NCI-H1417 treated with DMSO at 0.1 percent for 48 hours (cell line): Measurements from ENCODE around the gene ASCC1.

Source experiments
- DNase-seq: peaks from one replicate; lab custom pipeline; 2025; lab: John Stamatoyannopoulos, UW

The ASCC1 gene

GRCh38 chr10:72065439-72066025 is 150.5 kb downstream of the ASCC1 start:
- DNase-seq, result no peak

GRCh38 chr10:72063703-72064391 is 152.2 kb downstream of the ASCC1 start:
- DNase-seq, result no peak

DNA sequence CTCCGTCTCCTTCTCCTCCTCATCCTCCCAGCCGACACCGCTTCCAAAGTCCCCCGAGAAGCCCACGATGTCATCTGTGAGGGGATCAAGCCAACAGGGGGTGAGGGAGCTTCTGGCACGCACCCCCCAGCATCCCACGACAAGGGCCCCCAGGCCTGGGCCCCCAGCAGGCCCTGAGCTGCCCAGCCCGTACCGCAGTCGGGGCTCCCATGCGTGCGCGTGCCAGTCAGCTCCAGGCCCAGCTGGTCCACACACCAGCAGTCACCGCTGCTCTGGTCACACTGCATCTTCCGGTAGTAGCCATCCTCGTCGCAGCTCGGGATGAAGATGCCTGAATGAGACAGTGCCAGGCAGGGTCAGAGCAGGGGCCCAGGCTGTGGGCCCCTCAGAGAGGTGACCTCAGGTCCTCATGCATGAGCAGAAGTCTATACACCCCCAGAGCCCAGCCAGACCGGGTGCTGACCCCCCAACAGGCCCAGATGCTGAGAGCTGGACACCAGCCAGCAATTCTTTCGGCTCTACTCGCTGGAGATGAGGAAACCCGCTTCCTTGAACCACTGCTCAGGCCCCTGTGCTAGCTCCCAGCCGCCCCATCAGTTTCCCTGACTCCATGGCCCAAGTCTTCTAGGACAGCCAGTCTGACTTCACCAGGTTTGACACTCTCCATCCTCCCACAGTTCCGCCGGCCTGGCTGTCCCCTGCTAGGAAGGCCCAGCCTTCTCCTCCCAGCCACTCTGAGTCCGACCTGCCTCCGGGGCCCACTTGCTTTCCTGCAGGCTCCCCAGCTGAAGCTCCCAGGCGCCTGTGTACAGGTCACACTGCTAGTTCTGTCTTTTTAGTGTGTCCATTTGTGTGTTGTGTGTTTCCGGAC is 153.0 kb downstream of the ASCC1 start:
- no peak for DNase-seq

- DNase-seq, result no peak
These were observed 153.7 kb downstream of the ASCC1 start for GRCh38 chr10:72062382-72062781.

GRCh38 chr10:72061930-72062329 is 154.1 kb downstream of the ASCC1 start:
- DNase-seq, result no peak

DNA sequence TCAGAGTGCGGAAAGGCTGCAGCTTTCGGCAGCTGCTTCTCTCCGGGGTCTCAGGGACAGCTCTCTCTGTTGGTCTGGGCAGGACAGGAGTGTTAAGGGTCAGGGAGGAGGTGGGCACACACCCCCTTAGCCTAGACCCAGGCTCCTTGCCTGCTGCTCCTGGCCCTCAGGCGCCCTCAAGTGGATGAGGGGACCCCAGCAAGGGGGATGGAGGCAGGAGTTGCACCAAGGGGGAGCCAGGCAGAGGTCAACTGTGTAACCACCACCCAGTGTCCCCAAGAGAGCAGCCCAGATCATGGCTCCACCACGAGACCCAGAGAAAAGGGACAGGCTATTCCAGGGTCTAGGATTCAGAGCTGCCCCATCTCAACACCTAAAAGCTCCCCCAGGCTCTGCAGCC is 154.6 kb downstream of the ASCC1 start:
- no peak for DNase-seq

DNA sequence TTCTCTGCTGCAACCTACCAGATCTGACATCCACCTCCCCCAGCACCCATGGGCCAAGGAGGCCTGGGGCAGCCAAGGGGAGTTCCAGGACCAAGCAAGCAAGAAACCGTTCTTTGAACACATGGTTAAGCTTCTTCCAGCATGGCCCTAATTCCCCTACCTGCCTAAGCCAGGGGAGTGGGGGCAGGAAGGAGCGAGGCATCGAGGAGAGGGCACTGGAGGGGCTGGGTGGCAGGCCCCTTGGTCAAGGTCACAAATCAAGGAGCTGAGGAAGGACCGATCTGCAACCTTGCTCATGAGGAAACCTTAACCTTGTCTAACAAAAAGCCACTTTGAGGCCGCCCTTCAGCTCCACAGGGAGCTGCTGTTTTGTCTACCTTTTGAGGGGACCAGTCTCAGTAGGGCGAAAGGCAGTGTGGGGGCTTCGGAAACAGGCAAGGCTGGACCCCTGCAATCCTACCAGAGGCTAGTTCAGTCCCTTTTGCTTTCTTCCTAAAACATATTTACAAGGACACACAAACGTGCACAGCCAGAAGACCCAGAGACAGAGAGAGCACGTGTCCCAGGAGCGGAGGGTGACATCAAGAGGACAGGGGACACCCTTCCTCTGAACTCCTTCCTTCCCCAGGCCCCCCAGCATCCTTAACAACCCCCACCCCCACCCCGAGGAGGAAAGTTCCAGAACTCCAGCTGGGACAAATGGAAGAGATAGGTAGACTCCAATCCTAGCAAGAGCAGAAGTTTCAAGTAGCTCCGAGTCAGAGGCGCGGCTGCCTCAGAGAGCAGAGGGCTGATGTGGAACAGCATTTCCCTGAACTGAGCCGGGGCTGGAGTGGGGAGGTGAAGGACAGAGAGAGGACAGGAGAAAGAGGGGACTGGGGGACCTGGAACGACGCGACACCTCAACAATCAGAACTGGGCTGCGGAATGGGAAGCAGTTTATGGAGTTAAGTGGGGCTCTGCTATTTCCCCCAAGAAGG is 155.9 kb downstream of the ASCC1 start:
- DNase-seq, result no peak

GRCh38 chr10:72058989-72059842 is 156.9 kb downstream of the ASCC1 start:
- DNase-seq, result no peak

- no peak for DNase-seq
These were observed 157.7 kb downstream of the ASCC1 start for GRCh38 chr10:72058347-72058898.

- no peak for DNase-seq
These were observed 158.9 kb downstream of the ASCC1 start for GRCh38 chr10:72056932-72057751.

DNA sequence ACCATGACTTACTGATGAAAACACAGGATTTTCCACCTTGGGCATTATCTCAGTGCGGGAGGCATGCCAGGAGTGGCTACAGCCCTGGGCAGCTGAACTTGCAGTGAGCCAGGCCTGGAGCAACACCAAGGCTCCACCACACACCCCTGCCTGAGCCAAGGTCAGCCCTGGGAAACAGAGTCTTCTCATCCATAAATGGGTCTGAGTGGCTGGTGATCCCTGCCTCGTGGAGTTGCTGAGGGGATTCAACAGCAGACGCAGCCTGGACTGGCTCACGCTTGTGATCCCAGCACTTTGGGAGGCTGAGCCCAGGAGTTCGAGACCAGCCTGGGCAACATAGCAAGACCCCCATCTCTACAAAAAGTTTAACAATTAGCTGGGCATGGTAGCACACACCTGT is 160.0 kb downstream of the ASCC1 start:
- no peak for DNase-seq

DNA sequence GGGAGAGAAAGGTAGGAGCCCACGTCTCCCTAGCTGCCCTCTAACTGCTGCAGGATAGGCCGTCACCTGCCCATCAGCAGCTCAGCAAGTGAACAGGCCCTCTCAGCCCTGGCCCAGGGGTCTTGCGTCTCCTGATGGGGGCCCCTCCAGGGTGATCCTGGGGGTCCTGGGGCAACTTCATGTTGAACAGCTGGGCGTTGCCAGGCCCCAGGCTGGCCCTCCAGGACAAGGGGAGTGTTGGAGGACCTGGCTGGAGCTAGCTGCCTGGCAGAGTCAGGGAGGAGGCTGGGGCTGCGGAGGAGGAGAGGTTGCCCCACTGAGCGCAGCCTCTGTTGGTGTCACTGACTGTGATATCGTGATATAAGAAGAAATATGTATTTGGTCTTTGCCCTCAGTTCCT is 162.4 kb downstream of the ASCC1 start:
- DNase-seq, result no peak

DNA sequence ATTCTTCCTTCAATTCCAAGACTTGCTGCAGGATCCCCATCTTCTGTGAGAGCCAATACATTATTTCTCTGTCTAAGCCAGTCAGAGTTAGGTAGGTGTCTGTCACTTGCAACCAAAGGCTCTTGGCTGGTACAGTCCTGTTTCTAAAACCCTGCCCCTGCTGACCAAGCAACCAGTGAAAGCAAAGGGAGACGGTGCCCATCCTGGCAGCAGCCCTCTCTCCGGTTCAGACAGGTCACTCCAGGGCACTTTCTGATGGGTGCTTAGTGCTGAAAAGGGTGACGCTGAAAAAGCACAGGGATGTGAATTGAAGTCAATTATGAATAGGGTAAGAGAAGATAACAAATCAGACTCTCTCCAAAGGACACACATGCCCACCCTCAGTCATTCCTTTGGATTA is 165.2 kb downstream of the ASCC1 start:
- DNase-seq, result no peak

DNA sequence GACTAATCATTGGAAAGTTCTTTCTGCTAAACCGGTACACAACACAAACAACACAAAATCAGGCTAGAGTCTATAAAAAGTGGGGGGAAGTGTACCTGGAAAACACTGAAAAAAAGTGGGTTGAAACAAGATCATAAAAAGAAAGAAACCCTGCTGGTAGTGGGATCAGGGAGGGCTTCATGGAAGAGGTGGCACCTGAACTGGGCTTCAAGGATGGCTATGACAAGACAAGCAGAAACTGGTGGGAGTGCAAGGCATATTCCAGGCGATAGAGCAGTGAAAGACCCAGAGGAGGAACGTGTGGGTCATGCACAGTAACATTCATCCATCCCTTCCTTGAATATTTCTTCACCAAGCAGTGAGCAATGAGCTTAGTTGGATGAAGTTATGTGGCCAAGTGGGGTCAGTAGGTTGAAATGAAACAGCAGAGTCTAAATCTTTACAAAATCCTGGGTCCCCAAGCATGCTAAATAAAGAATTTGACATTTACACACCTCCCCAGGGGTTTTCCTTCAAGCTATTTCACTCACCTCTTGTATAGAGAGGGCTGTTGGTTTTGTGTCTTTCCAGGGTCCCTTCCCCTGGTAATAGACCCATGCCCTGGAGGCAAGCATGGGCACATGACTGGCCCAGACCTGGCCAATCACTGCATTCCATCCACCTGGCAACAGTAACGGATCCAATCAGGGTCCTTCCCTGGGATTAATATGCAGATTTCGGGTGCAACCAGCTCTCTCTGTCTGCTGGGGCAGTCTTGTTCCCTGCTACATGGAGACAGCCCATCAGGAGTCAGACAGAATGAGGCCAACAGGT is 165.9 kb downstream of the ASCC1 start:
- DNase-seq, result no peak

GRCh38 chr10:72049472-72049871 is 166.6 kb downstream of the ASCC1 start:
- no peak for DNase-seq

DNA sequence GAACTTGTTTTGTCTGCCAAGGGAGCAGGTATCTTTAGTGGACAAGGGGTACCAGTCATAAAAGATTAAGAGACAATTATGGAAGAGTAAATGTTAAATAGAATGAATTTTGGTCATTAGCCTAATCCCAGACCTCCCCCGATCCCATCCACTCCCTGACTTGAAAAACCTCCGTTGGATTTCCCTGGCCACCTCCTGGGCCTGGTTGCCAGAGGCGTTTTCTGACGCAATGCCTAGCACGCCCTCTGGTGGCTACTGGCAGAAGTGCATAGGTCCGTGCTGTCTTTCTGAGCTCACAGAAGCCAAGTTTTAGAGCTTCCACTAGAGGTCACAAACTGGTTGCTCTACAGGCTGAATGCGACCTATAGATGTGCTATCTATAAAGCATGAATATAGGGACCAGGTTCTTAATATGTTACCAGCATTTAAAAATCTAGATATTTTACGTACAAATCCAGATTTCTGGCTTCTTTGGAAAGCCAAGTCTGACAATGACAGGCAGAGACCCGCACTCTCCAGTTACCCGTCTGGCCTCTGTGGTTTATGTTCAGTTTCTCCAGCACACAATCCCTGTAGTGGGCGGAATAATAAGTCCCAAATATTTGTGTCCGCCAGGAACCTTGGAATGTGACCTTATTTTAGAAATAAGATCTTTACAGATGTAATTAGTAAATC is 167.5 kb downstream of the ASCC1 start:
- peak; percentile 47 for DNase-seq
